Measurements from ENCODE around the gene LRRC4C.

DNA sequence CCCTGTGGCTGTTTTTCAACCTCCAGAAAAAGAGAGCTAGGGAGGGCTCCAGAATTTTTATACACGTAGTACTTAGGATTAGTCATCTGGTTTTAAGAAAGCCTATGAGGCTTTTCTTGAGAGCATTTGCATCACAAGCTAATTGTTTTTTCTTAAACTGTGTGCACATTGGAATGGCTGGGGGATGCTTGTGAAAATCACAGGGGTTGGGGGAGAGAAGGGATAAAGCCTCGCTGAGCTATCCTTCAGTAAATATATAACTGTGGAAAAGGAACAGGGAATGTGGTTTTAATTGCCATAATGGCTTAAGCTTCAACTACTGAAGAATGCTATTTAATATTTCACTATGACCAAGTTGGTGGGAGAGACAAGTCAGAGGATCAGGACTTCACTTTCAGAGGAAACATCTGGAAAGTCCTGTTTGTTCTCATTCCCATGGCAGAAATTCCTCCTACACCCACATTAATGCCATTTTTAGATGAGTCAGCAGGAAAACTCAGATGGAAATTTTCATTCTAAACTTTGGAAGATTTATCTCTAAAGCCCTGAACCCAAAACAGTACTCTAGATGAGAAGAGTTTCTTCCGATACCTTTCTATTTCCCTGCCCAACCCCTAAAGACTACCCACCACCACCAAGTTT, 591.3 kb downstream of the LRRC4C start:
- TF ChIP-seq EZH2phosphoT487 (IDR thresholded peaks at IDR 0.05; ENCODE audit: borderline replicate concordance, low read depth) (no peak), POLR2AphosphoS5 (IDR thresholded peaks at IDR 0.05; ENCODE audit: low read depth, low read length) (no peak), TAF1 (IDR thresholded peaks at IDR 0.05; ENCODE audit: borderline replicate concordance, low read depth, low read length) (no peak), EP300 (IDR thresholded peaks at IDR 0.05; ENCODE audit: borderline replicate concordance in 1 of 2, low read depth in 1 of 2, low read length in 1 of 2) (no peak), SMC3 (IDR thresholded peaks at IDR 0.05; ENCODE audit: low read depth, low read length) (no peak), FOXM1 (IDR thresholded peaks at IDR 0.05; ENCODE audit: low read depth) (no peak), SIN3A (IDR thresholded peaks at IDR 0.05; ENCODE audit: borderline replicate concordance, low read depth, low read length) (no peak), JUND (IDR thresholded peaks at IDR 0.05) (no peak), RFX5 (IDR thresholded peaks at IDR 0.05; ENCODE audit: low read length) (no peak), YY1 (IDR thresholded peaks at IDR 0.05; ENCODE audit: low read depth) (no peak)
- TF ChIP-seq, protein P1, sequence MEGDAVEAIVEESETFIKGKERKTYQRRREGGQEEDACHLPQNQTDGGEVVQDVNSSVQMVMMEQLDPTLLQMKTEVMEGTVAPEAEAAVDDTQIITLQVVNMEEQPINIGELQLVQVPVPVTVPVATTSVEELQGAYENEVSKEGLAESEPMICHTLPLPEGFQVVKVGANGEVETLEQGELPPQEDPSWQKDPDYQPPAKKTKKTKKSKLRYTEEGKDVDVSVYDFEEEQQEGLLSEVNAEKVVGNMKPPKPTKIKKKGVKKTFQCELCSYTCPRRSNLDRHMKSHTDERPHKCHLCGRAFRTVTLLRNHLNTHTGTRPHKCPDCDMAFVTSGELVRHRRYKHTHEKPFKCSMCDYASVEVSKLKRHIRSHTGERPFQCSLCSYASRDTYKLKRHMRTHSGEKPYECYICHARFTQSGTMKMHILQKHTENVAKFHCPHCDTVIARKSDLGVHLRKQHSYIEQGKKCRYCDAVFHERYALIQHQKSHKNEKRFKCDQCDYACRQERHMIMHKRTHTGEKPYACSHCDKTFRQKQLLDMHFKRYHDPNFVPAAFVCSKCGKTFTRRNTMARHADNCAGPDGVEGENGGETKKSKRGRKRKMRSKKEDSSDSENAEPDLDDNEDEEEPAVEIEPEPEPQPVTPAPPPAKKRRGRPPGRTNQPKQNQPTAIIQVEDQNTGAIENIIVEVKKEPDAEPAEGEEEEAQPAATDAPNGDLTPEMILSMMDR (IDR thresholded peaks at IDR 0.05): no peak
- TF ChIP-seq, protein P2, sequence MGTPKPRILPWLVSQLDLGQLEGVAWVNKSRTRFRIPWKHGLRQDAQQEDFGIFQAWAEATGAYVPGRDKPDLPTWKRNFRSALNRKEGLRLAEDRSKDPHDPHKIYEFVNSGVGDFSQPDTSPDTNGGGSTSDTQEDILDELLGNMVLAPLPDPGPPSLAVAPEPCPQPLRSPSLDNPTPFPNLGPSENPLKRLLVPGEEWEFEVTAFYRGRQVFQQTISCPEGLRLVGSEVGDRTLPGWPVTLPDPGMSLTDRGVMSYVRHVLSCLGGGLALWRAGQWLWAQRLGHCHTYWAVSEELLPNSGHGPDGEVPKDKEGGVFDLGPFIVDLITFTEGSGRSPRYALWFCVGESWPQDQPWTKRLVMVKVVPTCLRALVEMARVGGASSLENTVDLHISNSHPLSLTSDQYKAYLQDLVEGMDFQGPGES (IDR thresholded peaks at IDR 0.05; ENCODE audit: low read depth, low read length): no peak

Measured in SK-N-SH (cell line).